GM18861 (cell line): Measurements from ENCODE around the gene FLNC.

Experiments
- ATAC-seq: cut with Tn5 transposase; IDR thresholded peaks from one replicate; pipeline ENCODE4 v1.9.1; 2021; ENCODE audit not compliant: unreplicated experiment

FLNC gene

DNA sequence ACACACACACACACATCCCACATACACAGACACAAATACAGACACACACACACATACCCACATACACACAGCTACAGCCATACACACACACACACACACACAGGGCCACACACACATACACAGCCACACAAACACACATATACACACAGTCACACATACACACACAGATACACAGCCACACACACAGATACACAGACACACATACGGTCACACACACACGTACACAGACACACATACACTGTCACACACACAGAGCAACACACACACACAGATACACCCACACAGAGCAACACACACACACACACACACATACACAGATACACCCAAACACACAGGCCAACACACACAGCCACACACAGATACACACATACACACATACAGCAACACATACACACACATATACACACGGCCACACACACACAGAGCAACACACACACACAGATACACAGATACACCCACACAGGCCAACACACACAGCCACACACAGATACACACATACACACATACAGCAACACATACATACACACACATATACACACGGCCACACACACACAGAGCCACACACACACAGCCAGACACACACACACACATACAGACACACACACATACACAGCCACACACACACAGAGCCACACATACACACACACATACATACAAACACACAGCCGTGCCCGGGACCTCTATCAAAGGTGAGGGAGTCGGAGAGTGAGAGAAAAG lies 58.0 kb downstream of the FLNC start:
- no peak for ATAC-seq

DNA sequence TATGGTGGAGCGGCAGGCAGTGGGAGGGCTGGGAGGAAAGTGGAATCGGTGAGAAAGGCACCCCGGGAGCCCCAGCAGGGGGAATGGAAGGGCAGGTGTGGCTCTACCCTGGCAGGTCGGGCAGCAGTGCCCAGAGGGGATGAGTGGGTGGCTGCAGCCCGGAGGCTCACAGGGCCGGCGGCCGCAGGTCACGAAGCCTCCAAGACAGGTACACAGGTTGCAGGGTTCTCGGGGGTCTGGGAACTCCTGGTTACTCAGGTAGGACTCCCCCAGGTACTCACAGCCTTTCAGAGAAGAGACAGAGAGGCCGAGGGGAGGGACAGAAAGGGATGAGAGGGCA lies 58.5 kb downstream of the FLNC start:
- ATAC-seq = no peak

DNA sequence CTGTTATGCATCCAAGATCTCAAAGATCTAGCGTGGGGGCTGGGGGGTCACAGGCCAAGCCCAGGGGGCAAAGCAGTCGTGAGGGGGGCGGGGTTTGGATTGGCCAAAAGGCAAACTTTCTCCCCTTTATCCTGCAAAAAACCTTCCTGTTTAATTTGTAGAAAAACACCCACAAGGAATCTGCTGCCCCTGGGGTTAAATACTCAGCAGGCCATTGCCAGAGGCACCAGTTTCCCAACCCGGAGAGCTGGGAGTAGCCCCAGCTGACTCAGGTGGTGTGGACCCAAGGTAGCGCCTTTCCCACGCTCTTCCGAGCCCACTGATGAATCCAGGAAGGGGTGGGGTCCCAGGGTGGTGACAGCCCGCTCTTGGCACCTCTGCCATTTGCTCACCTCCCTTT lies 58.9 kb downstream of the FLNC start:
- no peak for ATAC-seq

DNA sequence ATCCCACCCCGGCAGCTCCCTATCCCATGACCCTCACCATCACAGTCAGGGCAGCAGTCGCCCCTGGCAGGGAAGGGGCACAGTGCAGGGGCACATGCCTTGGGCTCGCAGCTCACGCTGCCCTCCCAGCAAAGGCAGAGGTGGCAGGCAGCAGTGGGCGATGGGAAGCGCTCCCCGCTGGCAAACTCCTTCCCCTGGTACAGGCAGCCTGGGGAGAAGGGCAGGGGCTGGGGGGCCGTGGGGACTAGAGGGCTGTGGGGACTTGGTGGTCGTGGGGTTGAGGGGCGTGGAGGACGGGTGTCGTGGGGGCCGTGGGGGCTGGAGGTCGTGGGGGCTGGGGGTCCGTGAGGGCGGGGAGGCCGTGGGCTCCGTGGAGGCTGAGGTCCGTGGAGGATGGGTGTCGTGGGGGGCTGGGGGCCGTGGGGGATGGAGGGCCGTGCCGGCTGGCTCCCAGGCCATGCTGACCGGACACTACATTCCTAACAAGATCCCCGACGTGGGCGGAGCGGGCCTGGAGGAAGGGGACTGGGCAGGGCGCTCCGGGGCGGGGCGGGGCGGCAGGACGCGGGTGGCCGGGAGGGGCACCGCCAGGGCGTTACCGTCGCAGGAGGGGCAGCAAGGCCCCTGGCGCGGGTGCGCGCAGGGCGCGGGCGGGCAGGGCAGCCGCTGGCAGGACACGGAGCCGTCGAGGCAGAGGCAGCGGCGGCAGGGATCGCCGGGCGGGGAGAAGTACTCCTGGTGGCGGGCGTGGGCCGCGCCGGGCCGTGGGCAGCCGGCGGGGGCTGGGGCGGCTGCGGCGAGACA lies 60.3 kb downstream of the FLNC start:
- no peak for ATAC-seq

DNA sequence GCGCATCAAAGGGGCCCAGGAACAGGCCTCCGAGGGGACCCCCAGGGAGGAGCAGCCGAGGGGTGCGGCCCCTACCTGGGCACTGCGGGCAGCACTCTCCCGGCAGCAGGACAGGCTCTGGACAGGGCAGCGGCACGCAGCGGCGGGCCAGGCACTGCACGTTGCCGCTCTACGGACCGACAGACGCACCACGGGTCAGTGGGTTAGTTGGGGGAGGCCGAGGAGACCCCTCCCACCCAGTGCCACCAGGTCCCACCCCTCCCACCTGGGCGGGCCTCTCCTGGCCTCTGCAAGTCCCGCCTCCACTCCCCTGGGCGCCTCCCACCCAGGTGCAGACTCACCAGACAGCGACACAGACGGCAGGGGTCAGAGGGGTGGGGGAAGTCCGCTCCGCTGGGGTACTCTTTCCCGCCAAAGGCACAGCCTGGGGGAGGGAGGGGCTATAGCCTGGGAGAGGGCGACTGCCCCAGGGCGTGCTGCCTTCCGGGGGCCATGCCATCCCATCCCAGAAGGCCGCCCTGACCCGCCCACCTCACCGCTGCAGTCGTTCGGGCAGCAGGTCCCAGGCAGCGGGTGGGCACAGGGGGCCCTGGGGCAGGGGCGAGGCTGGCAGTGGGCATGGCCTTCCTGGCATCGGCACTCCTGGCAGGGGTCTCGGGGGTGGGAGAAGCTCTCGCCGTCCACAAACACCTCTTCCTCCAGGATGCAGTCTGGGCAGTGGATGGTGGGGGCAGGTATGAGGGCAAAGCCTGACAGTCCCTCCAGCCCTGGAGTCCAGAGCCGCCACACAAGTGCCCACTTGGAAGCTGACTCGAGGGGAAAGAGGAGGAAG lies 61.1 kb downstream of the FLNC start:
- no peak for ATAC-seq

DNA sequence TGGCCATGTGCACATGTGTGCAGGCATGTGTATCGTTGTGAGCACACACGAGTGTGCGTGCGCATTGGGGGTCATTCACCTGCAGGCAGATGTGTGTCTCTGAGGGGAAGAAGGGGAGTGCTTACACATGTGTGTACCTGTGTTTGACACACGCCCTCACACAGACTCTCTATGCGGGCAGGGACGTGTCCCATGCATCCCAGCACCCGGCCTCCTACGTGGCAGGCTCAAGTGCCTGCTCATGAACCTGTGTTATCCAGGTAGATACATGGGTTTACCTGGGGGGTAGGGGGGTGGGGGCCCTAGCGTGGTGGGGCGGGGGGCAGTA lies 61.7 kb downstream of the FLNC start:
- ATAC-seq = no peak

DNA sequence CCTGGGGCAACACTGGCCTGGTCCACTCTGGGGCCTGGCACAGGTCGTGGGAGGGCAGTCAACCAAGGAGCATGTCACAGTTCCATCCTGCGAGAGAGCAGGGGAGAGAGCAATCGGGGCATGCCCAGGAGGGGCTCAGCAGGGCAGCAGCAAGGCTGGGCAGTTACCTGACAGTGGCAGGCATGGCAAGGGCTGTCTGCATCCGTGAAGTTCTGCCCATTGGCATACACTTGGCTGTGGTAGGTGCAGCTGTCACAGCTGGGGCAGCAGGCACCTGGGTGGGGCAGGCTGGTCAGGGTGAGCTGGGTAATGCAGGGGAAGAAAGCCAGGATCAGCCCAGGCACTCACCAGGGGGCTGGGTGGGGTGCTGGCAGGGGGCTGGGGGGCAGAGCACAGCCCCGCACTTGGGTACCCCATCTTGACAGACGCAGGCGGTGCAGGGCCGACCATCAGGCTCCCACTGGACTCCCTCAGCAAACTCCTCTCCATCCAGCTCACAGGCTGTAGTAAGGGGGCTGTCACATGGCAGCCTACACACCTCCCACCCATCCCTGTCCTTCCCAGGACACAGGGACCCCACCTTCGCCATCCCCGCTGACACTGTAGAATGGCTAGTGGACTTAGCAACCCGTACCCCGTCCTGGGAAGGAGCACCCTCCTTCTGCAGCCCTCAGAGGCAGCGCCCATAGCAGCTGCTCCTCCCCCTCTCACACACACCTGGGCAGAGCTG lies 62.5 kb downstream of the FLNC start:
- no peak for ATAC-seq

DNA sequence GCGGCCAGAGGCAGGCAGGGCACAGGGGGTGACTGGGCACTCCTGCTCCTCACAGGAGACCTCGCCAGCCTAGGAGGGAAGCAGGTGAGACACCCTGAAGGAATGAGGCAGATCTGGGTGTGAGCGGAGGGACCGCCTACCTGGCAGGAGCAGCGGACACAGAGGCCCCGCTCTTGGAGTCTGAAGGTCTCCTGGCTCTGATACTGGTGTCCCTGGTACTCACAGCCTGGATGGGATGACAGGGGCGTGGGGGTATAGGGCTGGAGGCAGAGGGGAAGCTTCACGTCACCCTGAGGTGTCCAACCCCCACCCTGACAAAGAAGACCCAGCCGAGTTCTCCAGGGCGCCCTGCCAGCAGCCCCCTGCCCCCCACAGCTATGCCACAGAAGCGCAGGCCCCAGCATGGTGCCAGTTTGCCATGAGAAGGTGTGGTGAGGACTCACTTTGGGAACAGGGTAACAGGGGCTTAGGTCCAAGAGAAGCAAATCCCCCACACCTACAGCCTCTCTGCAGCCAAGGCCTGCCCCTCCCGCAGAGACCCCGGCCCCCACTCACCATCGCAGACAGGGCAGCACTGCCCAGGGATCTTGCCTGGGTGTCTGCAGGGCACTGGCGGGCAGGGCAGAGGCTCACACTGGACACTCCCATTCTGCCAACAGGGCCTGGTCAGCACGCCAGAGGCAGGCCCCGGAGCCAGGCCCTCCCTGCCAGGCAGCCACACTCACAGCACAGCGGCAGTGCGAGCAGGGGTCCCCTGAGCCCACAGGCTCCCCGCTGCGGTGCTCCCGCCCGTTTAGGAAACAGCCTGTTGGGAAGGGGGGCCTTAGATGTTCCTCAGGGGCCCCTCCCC lies 63.3 kb downstream of the FLNC start:
- ATAC-seq = no peak

DNA sequence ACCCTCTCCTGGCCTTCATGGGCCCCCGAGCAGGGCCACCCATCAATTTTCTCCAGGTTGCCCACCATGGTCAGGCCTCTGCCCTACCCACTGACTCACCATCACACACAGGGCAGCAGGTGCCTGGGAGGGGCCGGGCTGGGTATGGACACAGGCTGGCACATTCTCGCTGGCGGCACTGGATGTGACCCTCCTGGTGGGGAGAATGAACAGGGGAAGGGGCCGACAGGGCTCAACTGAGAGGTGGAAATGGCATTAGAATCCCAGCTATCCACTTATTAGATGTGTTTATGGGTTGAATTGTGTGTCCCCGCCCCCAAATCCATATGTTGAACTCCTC lies 63.9 kb downstream of the FLNC start:
- ATAC-seq = no peak

DNA sequence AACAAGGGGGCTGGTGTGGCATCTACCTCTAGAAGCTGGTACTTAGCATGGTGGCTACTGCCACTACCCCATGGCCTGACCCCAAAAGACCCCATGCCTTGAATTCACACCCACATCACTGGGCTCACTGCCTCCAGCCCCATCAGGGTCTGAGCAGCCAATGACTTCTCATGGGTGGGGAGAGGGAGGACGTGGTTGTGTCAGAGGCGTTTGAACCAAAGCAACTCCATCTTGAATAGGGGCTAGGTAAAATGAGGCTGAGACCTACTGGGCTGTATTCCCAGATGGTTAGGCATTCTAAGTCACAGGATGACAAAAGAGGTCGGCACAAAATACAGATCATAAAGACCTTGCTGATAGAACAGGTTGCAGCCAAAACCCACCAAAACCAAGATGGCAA lies 65.1 kb downstream of the FLNC start:
- ATAC-seq = no peak

DNA sequence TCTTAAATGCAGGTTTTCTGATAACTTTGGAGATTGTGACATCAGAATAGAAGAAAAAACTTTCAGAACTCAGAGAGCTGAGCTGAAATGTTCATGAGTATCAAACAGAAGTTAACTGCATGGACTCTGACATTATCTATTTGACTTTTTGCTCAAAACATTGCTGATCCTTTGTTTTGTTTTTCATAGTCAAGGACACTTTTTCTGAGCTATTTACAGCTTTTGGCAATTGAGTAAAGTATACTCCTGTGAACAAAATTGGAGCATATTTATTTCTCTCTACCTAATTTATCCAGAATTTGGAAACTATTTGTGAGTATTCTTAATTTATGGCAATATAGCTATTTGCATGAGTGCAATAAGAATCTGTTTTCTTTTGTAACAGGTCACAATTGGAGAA lies 69.2 kb downstream of the FLNC start:
- no peak for ATAC-seq

DNA sequence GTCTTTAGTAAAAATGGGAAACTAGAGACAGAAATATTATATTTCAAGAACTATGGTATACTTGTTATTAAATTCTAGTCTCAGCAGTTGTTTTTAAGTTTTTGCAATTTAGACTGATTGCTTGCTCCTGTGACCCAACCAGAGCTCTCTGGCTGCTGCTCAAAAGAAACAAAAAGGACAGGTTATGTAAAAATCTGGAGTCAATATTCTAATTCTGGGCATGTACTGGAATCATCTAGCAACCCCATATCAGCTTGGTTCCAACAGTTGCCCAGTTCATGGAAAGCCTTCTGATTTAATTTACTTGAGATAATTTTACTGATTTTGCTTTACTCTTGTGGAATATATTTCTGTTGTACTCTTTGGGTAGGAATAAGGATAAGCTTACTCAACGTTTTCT lies 70.0 kb downstream of the FLNC start:
- no peak for ATAC-seq

DNA sequence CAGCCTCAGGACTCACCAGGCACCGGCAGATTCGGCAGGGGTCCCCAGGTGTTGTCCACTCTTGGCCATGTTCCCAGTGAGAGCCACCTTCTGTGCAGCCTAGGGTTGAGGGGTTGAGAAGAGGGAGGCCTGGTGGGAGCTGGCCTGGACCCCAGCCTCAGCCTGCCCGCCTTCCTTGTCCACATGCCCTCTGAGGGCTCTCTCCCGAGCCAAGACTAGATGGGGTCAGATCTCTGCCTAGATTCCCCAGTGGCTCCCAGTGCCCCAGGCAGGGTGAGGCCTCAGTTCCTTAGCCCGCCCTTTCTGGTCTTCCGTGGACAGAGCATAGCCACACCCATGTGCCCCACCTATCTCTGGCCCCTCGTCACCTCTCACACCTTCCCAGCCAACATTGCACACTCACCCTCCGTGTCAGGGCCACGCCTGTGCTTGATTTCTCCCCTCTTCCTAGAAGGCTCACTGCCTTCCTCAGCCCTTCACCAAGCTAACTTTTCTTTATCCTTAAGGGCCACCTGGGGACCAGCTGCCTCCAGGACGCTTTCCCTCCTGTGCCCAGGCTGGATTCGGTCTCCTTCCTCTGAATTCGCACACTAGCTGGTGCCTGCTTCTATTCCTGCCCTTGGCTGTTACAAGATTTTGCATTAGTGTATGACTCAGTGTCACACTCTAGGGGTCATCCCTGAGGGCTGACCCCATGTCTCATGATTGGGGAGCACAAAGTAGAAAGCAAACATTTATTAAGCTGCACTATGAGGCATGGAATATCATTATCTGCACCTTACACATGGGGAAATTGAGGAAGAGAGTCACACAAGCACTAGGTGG lies 72.8 kb downstream of the FLNC start:
- ATAC-seq = no peak

DNA sequence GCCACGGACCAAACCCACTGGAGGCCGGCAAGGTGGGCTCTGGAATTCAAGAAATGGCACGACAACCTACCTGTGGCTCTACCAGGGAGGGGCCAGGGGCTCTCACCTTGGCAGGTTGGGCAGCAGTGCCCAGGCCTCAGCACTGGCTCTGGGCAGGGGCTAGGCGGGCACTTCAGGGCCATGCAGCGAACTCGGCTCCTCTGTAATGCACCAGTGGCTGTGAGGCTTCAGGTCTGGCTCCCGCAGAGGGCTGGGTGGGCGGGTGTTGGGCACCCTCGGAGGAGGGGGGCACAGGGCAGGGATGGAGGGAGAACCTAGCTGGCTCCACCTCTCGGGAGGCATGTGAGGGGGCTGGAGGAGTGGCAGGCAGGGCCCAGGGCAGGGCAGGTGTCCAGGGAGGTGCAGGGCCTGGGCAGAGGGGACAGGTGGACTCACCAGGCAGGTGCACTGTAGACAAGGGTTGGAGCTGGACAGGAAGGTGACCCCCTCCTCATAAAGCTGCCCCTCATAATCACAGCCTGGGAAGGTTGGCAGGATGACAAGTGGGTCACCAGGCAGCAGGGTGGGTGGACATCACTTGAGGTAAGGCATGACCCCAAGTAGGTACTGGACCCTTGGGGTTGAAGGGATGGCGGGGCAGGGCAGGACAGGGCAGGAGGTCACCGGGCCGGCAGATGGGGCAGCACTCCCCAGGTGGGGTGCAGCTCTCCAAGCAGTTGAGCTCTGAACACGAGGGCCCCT lies 73.6 kb downstream of the FLNC start:
- no peak for ATAC-seq

DNA sequence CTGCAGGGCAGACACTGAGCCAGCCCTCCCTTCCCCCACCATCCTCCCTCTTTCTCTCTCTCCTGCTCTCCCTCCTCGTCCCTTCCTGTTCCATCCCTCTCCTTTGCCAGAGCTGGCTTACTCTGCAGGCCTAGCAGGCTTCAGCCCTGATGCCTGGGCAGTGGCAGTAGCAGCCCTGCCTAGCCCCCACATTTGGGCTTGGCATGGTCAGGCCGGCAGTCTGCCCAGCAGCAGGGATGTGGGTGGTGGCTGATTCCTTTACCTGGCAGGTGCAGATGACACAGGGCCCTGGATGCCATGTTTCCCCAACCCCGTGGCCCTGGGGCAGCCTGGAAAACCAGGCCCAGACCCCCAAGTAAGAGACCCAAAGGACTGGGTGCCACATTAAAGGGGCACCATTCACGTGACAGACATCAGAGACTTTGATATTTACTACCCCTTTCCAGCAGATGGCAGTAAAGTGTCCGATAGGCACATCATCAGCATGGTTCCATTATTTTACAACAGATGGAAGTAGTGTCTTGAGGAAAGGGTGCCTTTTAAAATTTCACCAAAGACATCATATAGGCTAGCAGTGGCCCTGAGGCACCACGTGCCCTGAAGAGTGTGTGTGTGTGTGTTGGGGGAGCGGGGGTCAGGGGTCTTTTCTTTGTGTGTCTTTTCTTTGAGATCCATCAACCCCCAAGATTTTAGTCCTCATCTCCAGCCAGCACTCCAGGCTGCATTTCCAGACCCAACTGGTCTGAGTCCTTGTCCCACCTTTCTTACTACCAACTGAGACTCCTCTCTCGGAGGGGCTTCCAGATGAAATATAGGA lies 74.4 kb downstream of the FLNC start:
- ATAC-seq = no peak

DNA sequence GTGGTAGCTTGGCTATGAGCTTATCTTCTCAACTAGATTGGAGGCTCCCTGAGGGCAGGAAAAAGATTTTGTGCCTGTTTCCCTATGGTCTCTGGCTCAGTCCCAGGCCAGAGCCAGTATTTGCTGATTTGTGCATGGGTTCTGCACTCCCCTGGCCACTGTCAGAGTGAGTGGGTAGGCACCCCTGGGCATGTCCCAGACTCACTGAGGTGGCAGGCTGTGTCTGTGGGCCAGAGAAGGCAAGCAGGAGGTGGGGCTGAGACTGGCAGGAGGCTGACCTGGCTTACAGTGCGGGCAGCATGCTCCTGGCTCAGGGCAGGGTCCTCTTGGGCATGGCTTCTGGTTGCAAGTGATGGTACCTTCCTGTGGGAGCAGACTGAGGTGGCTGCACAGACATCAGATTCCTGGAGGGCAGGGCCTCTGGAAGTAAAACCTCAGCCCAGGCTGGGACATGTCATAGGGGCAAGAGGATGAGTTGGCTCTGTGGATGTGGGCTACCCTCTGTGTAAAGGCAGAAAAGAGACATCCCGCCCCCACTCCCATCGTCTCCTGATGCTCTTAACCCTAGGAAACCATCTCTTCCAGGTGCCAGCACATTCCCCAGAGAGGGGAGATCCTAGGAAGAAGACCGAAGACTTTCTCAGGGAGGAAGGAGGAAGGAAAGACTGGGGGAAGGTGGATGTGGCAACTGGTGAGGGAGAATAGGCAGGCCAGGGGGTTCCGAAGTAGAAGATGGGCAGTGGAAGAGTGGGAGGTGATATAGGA lies 76.0 kb downstream of the FLNC start:
- no peak for ATAC-seq

DNA sequence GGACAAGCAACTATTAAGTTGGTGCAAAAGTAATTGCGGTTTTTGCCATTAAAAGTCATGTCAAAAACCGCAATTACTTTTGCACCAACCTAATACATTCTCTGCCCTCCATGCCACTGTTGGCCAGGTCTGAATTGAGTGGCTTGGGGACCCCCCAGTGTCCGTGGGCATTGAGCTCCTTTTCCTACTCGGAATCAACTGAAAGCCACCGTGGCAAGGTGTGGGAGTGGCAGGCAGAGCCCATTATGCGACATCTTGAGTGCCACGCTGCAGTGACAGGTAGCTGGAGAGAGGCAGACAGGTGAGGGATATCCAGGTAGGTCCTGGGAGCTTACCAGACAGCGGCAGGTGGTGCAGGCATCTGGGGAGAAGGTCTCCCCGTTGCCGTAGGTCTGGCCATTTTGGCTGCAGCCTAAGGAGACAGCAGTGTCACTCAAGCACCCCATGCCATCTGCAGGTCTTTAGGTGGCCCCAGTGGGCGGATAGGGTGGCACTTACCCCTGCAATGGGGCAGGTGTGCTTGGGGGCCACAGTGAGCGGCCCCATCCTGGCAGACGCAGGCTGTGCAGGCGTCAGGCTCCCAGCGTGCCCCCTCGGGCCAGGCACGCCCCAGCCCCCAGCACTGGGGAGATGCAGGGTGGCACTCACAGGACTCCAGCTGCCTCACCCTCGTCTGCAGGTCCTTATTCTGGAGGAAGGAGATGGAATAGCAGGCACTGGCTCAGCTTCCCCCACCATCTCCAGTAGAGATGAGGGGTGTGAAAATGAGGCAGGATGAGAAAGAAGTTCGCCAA lies 76.8 kb downstream of the FLNC start:
- ATAC-seq = no peak
